IMR-90 (cell line): ENCODE measurements around the gene GOSR1. TPM values are rescaled to one million over a fixed set of nuclear protein-coding genes. Genes with fewer than 3 reads are reported as not detected.

Experiments used
- ATAC-seq: fragments of 200-7000 bp; cut with Tn5 transposase; 2 replicates; pipeline ENCODE4 v1.9.1; 2020; ENCODE audit warnings: low read depth, mild to moderate bottlenecking, moderate library complexity
- BruUV-seq: library from RNA; stranded (reverse); fragments of 400-500 nt; replicated peaks from 2 replicates; lab custom pipeline; 2021; lab: Mats Ljungman, UMichigan
- CTCF ChIA-PET: fragments of 300-600 bp; formaldehyde crosslinking; extraction: SDS; loops from one replicate; lab custom pipeline; 2021; ENCODE audit warnings: antibody characterized with exemption; lab: Yijun Ruan, JAX
- POLR2A ChIA-PET: fragments of 300-600 bp; sonication (Branson Sonifier 250); formaldehyde crosslinking; loops from one replicate; lab custom pipeline; 2022; ENCODE audit warnings: antibody characterized with exemption; ENCODE audit not compliant: unreplicated experiment; lab: Charles Lee
- DNase-seq: peaks from one replicate; pipeline ENCODE4 v3.0.0; 2013
- H2AFZ ChIP-seq: replicated peaks from 2 replicates; pipeline ENCODE3; 2013; ENCODE audit warnings: low read length, mild to moderate bottlenecking; ENCODE audit not compliant: poor library complexity
- H2AK5ac ChIP-seq: 2 replicates; pipeline ENCODE4 v1.6.1; 2013; ENCODE audit warnings: low read depth, low read length, inconsistent platforms
- H2AK9ac ChIP-seq: replicated peaks from 2 replicates; pipeline ENCODE3; 2013; ENCODE audit warnings: mild to moderate bottlenecking, low read depth, low read length, moderate library complexity; ENCODE audit not compliant: poor library complexity
- H2BK120ac ChIP-seq: 2 replicates; pipeline ENCODE4 v1.6.1; 2013; ENCODE audit warnings: low read depth, low read length, inconsistent platforms
- H2BK15ac ChIP-seq: 3 replicates; pipeline ENCODE4 v1.6.1; 2013; ENCODE audit warnings: low read depth, low read length, inconsistent platforms
- H2BK20ac ChIP-seq: 2 replicates; pipeline ENCODE4 v1.6.1; 2013; ENCODE audit warnings: low read depth, mild to moderate bottlenecking, inconsistent platforms, low read length, moderate library complexity
- H2BK5ac ChIP-seq: 2 replicates; pipeline ENCODE4 v1.6.1; 2013; ENCODE audit warnings: mild to moderate bottlenecking, low read depth, low read length, inconsistent platforms; ENCODE audit not compliant: poor library complexity, severe bottlenecking
- H3K14ac ChIP-seq: replicated peaks from 2 replicates; pipeline ENCODE4 v1.6.1; 2013; ENCODE audit warnings: low read depth, low read length, inconsistent platforms
- H3K18ac ChIP-seq: 2 replicates; pipeline ENCODE4 v1.6.1; 2013; ENCODE audit warnings: low read depth, low read length, control low read depth
- H3K23ac ChIP-seq: 2 replicates; pipeline ENCODE4 v1.6.1; 2013; ENCODE audit warnings: low read depth, low read length, inconsistent platforms
- H3K27ac ChIP-seq: 2 replicates; pipeline ENCODE4 v1.5.1; 2013; ENCODE audit warnings: mild to moderate bottlenecking, control low read depth, low read length; ENCODE audit not compliant: insufficient read depth
- H3K27me3 ChIP-seq: 2 replicates; pipeline ENCODE4 v1.6.1; 2013; ENCODE audit warnings: low read length; ENCODE audit not compliant: control insufficient read depth, insufficient read depth
- H3K36me3 ChIP-seq: 2 replicates; pipeline ENCODE4 v1.6.1; 2013; ENCODE audit warnings: low read length, mixed read lengths; ENCODE audit not compliant: control insufficient read depth, insufficient read depth
- H3K4ac ChIP-seq: 2 replicates; pipeline ENCODE4 v1.6.1; 2013; ENCODE audit warnings: low read depth, low read length, inconsistent platforms
- H3K4me1 ChIP-seq: 2 replicates; pipeline ENCODE4 v1.6.1; 2013; ENCODE audit warnings: low read length, mixed read lengths; ENCODE audit not compliant: control insufficient read depth, insufficient read depth
- H3K4me2 ChIP-seq: 2 replicates; pipeline ENCODE4 v1.6.1; 2013; ENCODE audit warnings: low read depth, mild to moderate bottlenecking, control low read depth, low read length, moderate library complexity
- H3K4me3 ChIP-seq: 2 replicates; pipeline ENCODE4 v1.5.1; 2013; ENCODE audit warnings: low read depth, mild to moderate bottlenecking, control low read depth, low read length, moderate library complexity; ENCODE audit not compliant: insufficient read depth
- H3K56ac ChIP-seq: 2 replicates; pipeline ENCODE4 v1.6.1; 2013; ENCODE audit warnings: low read length, inconsistent platforms; ENCODE audit not compliant: insufficient read depth; ENCODE audit errors: extremely low read depth
- H3K79me1 ChIP-seq, 2 experiments: 2 replicates each; pipeline ENCODE4 v1.6.1; 2013; ENCODE audit warnings: low read length in 2 of 2, inconsistent platforms in 1 of 2, low read depth in 1 of 2
- H3K9ac ChIP-seq: 2 replicates; pipeline ENCODE4 v1.6.1; 2013; ENCODE audit warnings: low read depth, low read length, control low read depth
- H3K9me1 ChIP-seq: 2 replicates; pipeline ENCODE4 v1.6.1; 2013; ENCODE audit warnings: low read length, inconsistent platforms; ENCODE audit not compliant: insufficient read depth
- H3K9me3 ChIP-seq: 2 replicates; pipeline ENCODE4 v1.6.1; 2013; ENCODE audit warnings: low read length; ENCODE audit not compliant: control insufficient read depth, insufficient read depth
- H4K20me1 ChIP-seq: 2 replicates; pipeline ENCODE4 v1.6.1; 2013; ENCODE audit warnings: low read length, inconsistent platforms; ENCODE audit not compliant: insufficient read depth
- H4K5ac ChIP-seq: 2 replicates; pipeline ENCODE4 v1.6.1; 2013; ENCODE audit warnings: mild to moderate bottlenecking, low read depth, low read length, control low read depth
- H4K8ac ChIP-seq, 2 experiments: 2 replicates each; pipeline ENCODE4 v1.6.1; 2013; ENCODE audit warnings: low read depth in 2 of 2, low read length in 2 of 2, control low read depth in 1 of 2, inconsistent platforms in 1 of 2
- H4K91ac ChIP-seq: 2 replicates; pipeline ENCODE4 v1.6.1; 2013; ENCODE audit warnings: low read depth, low read length, inconsistent platforms; ENCODE audit not compliant: insufficient read depth
- BHLHE40 ChIP-seq: fragments of 150-350 bp; IDR thresholded peaks from 2 replicates; pipeline ENCODE4 v1.6.1; 2016; ENCODE audit warnings: mild to moderate bottlenecking, low read depth, low read length
- CEBPB ChIP-seq: IDR thresholded peaks from 2 replicates; pipeline ENCODE4 v1.6.1; 2012; ENCODE audit warnings: low read depth, low read length, improper control_type of control experiment
- CHD1 ChIP-seq: IDR thresholded peaks from 2 replicates; pipeline ENCODE4 v1.6.1; 2012; ENCODE audit warnings: low read depth, low read length, improper control_type of control experiment
- CTCF ChIP-seq: conservative IDR thresholded peaks from 2 replicates; pipeline ENCODE4 v1.5.1; 2012; ENCODE audit warnings: mild to moderate bottlenecking, low read depth, low read length, improper control_type of control experiment
- FOS ChIP-seq: fragments of 150-350 bp; IDR thresholded peaks from 2 replicates; pipeline ENCODE4 v1.6.1; 2016; ENCODE audit warnings: low read depth, low read length
- MAFK ChIP-seq: IDR thresholded peaks from 2 replicates; pipeline ENCODE4 v1.6.1; 2012; ENCODE audit warnings: low read depth, low read length, improper control_type of control experiment
- MAZ ChIP-seq: IDR thresholded peaks from 2 replicates; pipeline ENCODE4 v1.6.1; 2012; ENCODE audit warnings: low read depth, mild to moderate bottlenecking, low read length, improper control_type of control experiment, moderate library complexity, borderline replicate concordance
- MXI1 ChIP-seq: IDR thresholded peaks from 2 replicates; pipeline ENCODE4 v1.6.1; 2012; ENCODE audit warnings: low read depth, mild to moderate bottlenecking, low read length, moderate library complexity, borderline replicate concordance
- NFE2L2 ChIP-seq: fragments of 150-350 bp; IDR thresholded peaks from 2 replicates; pipeline ENCODE4 v1.6.1; 2016; ENCODE audit warnings: low read depth, mild to moderate bottlenecking, low read length
- POLR2A ChIP-seq: IDR thresholded peaks from 2 replicates; pipeline ENCODE4 v1.6.1; 2012; ENCODE audit warnings: mild to moderate bottlenecking, low read depth, low read length
- RAD21 ChIP-seq: IDR thresholded peaks from 2 replicates; pipeline ENCODE4 v1.6.1; 2012; ENCODE audit warnings: low read length, improper control_type of control experiment
- RCOR1 ChIP-seq: IDR thresholded peaks from 2 replicates; pipeline ENCODE4 v1.6.1; 2012; ENCODE audit warnings: mild to moderate bottlenecking, low read length, improper control_type of control experiment; ENCODE audit not compliant: insufficient replicate concordance
- RFX5 ChIP-seq: IDR thresholded peaks from 2 replicates; pipeline ENCODE4 v1.8.0; 2012; ENCODE audit warnings: low read depth, mild to moderate bottlenecking, low read length, moderate library complexity
- SMC3 ChIP-seq: fragments of 150-350 bp; IDR thresholded peaks from 2 replicates; pipeline ENCODE4 v1.6.1; 2016; ENCODE audit warnings: low read depth, mild to moderate bottlenecking, antibody characterized with exemption, low read length, moderate library complexity
- WGBS, 2 experiments: methylation state at CpG; one replicate each; pipeline versions ENCODE4 v1.1.5 to v1.1.7; 2013; ENCODE audit warnings: missing lambda C conversion rate in 2 of 2; ENCODE audit not compliant: insufficient read length in 1 of 2; ENCODE audit errors: extremely low coverage in 2 of 2; 5-methylcytosine and 5-hydroxymethylcytosine counted together
- dilution Hi-C: fragments of 300-500 bp; cut with HindIII; formaldehyde crosslinking; loops from one replicate; pipeline ENCODE4 v1.14.3; 2018; ENCODE audit warnings: low sequenced_read_pairs; ENCODE audit not compliant: unreplicated experiment
- in situ Hi-C: fragments of 300-500 bp; cut with MboI; formaldehyde crosslinking; loops from 3 replicates; pipeline ENCODE4 v1.14.3; 2019; ENCODE audit warnings: low sequenced_read_pairs, inconsistent platforms, mixed read lengths
- intact Hi-C: fragments of 100-400 bp; cut with micrococcal nuclease; formaldehyde crosslinking; loops from 2 replicates; pipeline ENCODE4 v1.10.0; 2022
- polyA plus RNA-seq, 3 experiments: library from polyadenylated mRNA; depleted of rRNA; stranded (reverse); fragments of >200 nt; gene quantifications; 2 replicates each; pipeline ENCODE4 v1.2.3, GENCODE V29; 2012; ENCODE audit warnings: low replicate concordance in 1 of 3
- total RNA-seq: library from RNA; depleted of rRNA; stranded (reverse); fragments of >200 nt; gene quantifications from 2 replicates; pipeline ENCODE4 v1.2.3, GENCODE V29; 2012
- TF ChIP-seq, protein P1 (sequence below): fragments of 150-350 bp; IDR thresholded peaks from 2 replicates; pipeline ENCODE4 v1.6.1; 2017; ENCODE audit warnings: mild to moderate bottlenecking, antibody characterized with exemption, low read length, low read depth
- TF ChIP-seq, protein P2 (sequence below): fragments of 150-350 bp; IDR thresholded peaks from 2 replicates; pipeline ENCODE4 v1.6.1; 2016; ENCODE audit warnings: low read depth, mild to moderate bottlenecking, low read length, moderate library complexity, borderline replicate concordance

Gene GOSR1
- total and polyA plus RNA-seq, 2 of the 4 experiments (the other 2 are of a cell fraction): 21.2 to 47.5 TPM

- no peak overlapping the region for H3K9ac ChIP-seq
- ATAC-seq (no peak), DNase-seq (no peak)
- H4K8ac ChIP-seq: no peak overlapping the region
- H2BK5ac ChIP-seq: no peak overlapping the region
- no peak overlapping the region for H3K18ac ChIP-seq
- CTCF ChIA-PET: no interaction called here
- H3K36me3 ChIP-seq: peaks cover 11% of the 10 kb centered on the region
- no peak overlapping the region for H2AK5ac ChIP-seq
- H2BK20ac ChIP-seq: no peak overlapping the region
- H3K4me2 ChIP-seq: no peak overlapping the region
- H3K23ac ChIP-seq: no peak overlapping the region
- TF ChIP-seq POLR2A: no peak
- TF ChIP-seq SMC3: no peak
- TF ChIP-seq RCOR1: no peak
- no peak for TF ChIP-seq CHD1
- no peak for TF ChIP-seq CEBPB
- TF ChIP-seq, protein P1, sequence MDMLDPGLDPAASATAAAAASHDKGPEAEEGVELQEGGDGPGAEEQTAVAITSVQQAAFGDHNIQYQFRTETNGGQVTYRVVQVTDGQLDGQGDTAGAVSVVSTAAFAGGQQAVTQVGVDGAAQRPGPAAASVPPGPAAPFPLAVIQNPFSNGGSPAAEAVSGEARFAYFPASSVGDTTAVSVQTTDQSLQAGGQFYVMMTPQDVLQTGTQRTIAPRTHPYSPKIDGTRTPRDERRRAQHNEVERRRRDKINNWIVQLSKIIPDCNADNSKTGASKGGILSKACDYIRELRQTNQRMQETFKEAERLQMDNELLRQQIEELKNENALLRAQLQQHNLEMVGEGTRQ: no peak
- no peak for TF ChIP-seq FOS
- TF ChIP-seq MAZ: no peak
- TF ChIP-seq BHLHE40: no peak
- TF ChIP-seq, protein P2, sequence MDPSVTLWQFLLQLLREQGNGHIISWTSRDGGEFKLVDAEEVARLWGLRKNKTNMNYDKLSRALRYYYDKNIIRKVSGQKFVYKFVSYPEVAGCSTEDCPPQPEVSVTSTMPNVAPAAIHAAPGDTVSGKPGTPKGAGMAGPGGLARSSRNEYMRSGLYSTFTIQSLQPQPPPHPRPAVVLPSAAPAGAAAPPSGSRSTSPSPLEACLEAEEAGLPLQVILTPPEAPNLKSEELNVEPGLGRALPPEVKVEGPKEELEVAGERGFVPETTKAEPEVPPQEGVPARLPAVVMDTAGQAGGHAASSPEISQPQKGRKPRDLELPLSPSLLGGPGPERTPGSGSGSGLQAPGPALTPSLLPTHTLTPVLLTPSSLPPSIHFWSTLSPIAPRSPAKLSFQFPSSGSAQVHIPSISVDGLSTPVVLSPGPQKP: no peak
- no peak for TF ChIP-seq RAD21
- TF ChIP-seq MAFK: no peak
- no peak for TF ChIP-seq CTCF
- TF ChIP-seq MXI1: no peak
- no peak for TF ChIP-seq NFE2L2
- TF ChIP-seq RFX5: no peak
- no peaks in the 10 kb centered on the region for H3K9me3 ChIP-seq
- POLR2A ChIA-PET: no interaction called here
- no peak overlapping the region for H3K27ac ChIP-seq
- H3K9me1 ChIP-seq: peaks cover 13% of the 10 kb centered on the region
- no peak overlapping the region for H3K4ac ChIP-seq
- BruUV-seq: no TSS peak
- no peak overlapping the region for H2BK120ac ChIP-seq
- no peak overlapping the region for H3K14ac ChIP-seq
- H4K20me1 ChIP-seq: peaks cover 7% of the 10 kb centered on the region; the same call in 1 of the 2 replicates
- no peak overlapping the region for H2BK15ac ChIP-seq
- peaks cover 12 to 22% of the 10 kb centered on the region in 2 experiments; a peak in 2 of 4 replicates for H3K79me1 ChIP-seq
- H3K4me1 ChIP-seq: peaks cover 7% of the 10 kb centered on the region
- intact Hi-C loops (no loop called here), in situ Hi-C loops (no loop called here), dilution Hi-C loops (no loop called here)
- no CpG with 5 or more reads among the region's 2 CpGs for WGBS, 2 experiments
- no peaks in the 10 kb centered on the region for H3K27me3 ChIP-seq
- no peak overlapping the region for H3K4me3 ChIP-seq
- no peak overlapping the region for H2AFZ ChIP-seq
- no peak overlapping the region for H4K5ac ChIP-seq
- no peak overlapping the region for H3K56ac ChIP-seq
- no peak overlapping the region for H4K91ac ChIP-seq
- no peak overlapping the region for H2AK9ac ChIP-seq
These were observed 49.2 kb downstream of the GOSR1 start for GRCh38 chr17:30526401-30526800.
